GM19025 (cell line): ENCODE measurements around the gene ALS2.

Experiments used
- ATAC-seq: cut with Tn5 transposase; IDR thresholded peaks from one replicate; pipeline ENCODE4 v1.9.1; 2021; ENCODE audit warnings: mild to moderate bottlenecking, low read depth, moderate library complexity; ENCODE audit not compliant: unreplicated experiment

The ALS2 gene

DNA sequence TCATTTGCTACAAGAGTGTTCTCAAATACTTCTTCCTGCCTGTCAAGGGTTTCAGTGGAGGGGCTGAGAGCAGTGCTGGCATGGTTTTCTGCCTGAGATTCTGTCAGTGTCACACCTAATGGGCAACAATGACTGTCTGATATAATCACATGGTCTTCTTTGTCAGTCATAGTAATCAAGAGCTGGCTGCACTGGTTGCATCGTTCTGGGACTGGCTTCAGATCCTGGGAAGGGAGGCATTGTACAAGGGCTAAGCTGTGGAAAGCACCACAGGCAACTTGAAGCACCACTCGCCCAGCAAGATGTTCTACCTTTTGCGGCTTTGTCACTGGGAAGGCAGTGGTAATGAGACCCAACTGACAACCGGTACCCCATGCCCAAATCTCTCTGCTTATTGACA, 19.6 kb downstream of the ALS2 start:
- ATAC-seq = no peak

DNA sequence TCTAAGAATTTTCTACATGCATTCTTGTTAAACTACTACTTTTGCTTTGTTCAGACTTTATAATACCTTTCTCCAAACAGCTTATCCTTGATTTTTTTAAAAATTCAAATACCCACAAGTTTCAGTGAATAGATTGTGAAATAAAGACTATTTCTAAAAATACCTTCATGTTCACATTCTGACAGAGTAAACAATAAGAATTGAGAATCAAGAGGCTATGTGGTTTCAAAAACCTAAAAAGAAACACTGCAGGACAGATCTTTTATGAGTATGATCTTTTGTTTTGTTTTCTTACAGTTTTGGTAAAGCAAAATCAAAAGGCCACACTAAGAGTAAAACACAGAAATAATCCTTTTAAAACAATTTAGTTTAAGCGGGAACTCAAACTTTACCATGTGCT, 21.2 kb downstream of the ALS2 start:
- ATAC-seq = no peak

- no peak for ATAC-seq
Measured at GRCh38 chr2:201758873-201759272, 21.9 kb downstream of the ALS2 start.

GRCh38 chr2:201758234-201758633, 22.5 kb downstream of the ALS2 start:
- no peak for ATAC-seq

GRCh38 chr2:201754717-201755415, 25.9 kb downstream of the ALS2 start:
- no peak for ATAC-seq

- ATAC-seq = no peak
Measured at GRCh38 chr2:201751566-201751965, 29.2 kb downstream of the ALS2 start.

DNA sequence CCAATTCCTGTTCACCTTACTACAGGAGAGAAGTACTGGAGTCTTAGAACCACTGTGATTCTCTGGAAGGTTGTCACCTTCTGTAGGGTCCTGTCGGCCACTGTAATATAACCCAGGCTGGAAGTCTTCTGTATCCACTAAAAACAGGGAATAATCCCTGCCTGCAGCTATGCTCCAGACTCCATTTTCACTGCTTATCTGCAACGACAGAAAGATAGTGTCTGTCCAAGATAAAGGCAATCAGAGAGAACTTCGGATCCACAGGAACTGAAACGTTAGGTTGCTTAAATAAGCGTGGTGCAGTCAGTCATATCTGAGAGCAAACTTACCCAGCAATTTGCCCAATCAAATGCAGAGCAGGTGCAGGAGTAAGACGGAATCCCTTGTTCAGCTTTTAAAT, 34.2 kb downstream of the ALS2 start:
- no peak for ATAC-seq

DNA sequence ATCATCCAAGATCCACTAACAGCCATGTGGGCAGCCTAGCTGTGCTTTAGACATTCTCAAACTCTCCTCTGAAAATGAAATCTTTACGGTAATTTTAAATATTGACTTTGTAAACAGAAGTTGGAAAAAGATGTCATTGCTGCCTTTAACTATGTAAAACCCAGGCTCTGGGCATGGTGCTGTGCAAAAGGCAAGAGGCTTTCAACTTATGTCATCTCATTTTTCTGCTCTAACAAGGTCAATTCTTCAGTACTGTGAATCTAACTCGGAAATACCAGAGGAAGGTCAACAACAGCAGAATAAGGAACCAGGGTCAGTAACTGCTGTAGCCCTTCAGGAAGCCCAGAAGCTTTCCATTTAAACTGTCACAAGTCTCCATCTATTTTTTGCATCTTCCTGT, 45.2 kb downstream of the ALS2 start:
- no peak for ATAC-seq

DNA sequence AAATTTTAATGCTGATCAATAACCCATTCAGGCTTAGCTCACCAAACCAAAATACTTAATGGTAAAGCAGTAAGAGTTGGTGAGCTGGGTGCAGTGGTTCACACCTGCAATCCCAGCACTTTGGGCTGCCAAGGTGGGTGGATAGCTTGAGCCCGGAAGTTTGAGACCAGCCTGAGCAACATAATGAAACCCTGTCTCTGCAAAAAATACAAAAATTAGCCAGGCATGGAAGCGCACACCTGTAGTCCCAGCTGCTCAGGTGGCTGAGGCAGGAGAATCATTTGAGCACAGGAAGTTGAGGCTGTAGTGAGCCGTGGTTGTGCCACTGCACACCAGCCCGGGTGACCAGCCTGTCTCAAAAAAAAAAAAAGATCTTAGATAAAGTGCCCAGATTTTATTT, 46.6 kb downstream of the ALS2 start:
- ATAC-seq = no peak

- no peak for ATAC-seq
Measured at GRCh38 chr2:201733544-201733943, 47.2 kb downstream of the ALS2 start.

DNA sequence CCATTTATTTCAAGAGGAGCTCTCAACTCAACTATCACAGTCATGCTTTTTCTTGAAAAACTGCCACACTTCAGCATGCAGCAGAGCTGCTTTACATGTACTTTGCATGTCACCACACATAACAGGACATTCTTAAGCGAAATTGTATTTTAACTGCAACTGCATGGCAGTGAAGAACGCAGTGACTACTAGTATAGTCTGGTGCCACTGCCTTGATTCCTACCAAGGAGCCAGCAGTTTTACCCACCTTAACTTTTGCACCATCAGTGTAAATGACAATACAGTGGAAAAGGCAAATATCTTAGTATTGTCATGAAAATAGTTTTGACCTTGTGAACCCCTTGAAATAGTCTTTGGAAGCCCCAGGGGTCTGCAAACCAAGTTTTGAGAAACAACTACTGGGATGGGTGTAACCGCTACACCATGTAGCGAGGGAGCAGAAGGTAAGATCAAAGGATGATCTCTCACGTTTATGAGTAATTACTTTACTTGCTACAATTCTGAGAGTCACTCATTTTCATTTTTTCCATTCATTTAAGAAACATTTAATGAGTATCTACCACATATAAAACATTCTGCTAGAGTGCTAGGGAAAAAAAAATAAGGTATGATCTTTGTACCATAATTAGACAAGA, 50.0 kb downstream of the ALS2 start:
- ATAC-seq = no peak

DNA sequence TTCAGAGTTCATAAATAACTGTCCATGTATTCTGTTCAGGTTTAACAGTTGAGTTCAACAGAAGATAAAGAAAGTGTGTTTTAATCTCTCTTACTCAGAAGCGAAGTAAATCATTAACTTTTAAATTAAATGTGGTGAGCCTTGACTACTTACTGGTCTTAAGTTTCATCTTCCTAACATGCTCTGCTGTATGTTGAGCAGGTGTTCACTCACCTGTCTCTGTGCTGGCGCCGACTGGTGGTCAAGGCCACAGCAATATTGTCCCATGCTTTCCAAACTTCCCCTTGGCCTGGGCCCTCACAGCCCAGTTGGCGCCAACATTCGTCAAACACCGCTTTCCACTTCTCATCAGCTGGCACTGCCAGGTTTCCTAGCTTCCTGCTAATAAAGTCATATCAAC, 65.3 kb downstream of the ALS2 start:
- no peak for ATAC-seq

- ATAC-seq = no peak
Measured at GRCh38 chr2:201712726-201713125, 68.0 kb downstream of the ALS2 start.

- no peak for ATAC-seq
Measured at GRCh38 chr2:201709747-201710146, 71.0 kb downstream of the ALS2 start.

GRCh38 chr2:201709049-201709448, 71.7 kb downstream of the ALS2 start:
- no peak for ATAC-seq

- ATAC-seq = no peak
Measured at GRCh38 chr2:201707753-201708152, 73.0 kb downstream of the ALS2 start.

GRCh38 chr2:201707142-201707541, 73.6 kb downstream of the ALS2 start:
- ATAC-seq = no peak

- no peak for ATAC-seq
Measured at GRCh38 chr2:201704536-201704935, 76.2 kb downstream of the ALS2 start.

DNA sequence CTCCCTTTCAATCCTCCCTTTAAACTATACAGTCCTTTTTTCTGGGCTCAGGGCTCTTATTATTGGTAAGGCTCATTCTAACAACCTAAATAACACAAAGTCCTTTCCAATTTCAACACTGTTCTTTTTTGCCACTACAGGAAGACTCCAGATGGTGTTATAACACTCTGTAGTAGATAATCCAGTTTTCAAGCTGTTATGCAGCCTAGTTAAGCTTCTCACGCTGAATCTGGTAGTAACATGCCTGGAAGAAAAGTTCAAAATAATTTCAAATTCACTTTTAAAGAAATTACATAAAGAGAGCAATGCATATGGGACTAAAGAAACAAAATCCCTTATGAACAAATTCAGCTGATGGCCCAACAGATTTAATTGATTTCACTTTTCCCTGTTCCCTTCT, 79.1 kb downstream of the ALS2 start:
- ATAC-seq = no peak

GRCh38 chr2:201699416-201699815, 81.3 kb downstream of the ALS2 start:
- no peak for ATAC-seq

- ATAC-seq = no peak
Measured at GRCh38 chr2:201698588-201699226, 82.0 kb downstream of the ALS2 start, which contains the start of gene MPP4. Gene MPP4 (minus strand): TSS chr2:201698644. CDS start chr2:201693954, 4,690 bp downstream.

DNA sequence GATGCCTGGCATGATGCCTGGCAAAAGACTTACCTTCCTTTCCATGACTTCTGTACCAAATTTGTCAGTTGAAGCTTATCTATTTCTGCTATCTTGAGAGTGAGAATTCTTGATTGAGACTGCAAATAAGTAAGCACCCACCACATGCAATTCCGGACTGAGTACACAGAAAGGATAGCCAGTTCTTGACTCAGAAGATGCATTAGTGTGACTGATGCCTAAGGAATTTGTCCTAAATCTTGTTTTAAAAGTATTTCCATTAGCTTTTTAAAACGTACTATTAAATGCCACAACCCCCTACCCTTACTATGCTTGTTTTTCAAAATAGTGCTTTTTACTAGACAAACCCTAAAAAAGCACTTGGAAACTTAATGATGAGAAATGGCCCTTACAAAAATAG, 82.8 kb downstream of the ALS2 start:
- ATAC-seq = no peak
